Peyer's patch (tissue), 4 donors: ENCODE measurements around the gene RAB40B.

ENCODE experiments used
- POLR2A ChIP-seq, 2 donors: fragments of 450-650 bp; IDR thresholded peaks; one replicate each; pipeline ENCODE4 v1.5.1; 2017; ENCODE audit warnings: antibody characterized with exemption in 2 of 2, mild to moderate bottlenecking in 2 of 2, moderate library complexity in 2 of 2
- TF ChIP-seq, protein P1 (sequence below), 6 experiments: fragments of 450-650 bp in 4 of 6; fragments of 200-600 bp in 2 of 6; sonication (generic) in 1 of 6; IDR thresholded peaks; one replicate each; pipeline ENCODE4 v1.5.1; 2017 to 2019; ENCODE audit warnings: antibody characterized with exemption in 6 of 6, mild to moderate bottlenecking in 3 of 6, moderate library complexity in 1 of 6

DNA sequence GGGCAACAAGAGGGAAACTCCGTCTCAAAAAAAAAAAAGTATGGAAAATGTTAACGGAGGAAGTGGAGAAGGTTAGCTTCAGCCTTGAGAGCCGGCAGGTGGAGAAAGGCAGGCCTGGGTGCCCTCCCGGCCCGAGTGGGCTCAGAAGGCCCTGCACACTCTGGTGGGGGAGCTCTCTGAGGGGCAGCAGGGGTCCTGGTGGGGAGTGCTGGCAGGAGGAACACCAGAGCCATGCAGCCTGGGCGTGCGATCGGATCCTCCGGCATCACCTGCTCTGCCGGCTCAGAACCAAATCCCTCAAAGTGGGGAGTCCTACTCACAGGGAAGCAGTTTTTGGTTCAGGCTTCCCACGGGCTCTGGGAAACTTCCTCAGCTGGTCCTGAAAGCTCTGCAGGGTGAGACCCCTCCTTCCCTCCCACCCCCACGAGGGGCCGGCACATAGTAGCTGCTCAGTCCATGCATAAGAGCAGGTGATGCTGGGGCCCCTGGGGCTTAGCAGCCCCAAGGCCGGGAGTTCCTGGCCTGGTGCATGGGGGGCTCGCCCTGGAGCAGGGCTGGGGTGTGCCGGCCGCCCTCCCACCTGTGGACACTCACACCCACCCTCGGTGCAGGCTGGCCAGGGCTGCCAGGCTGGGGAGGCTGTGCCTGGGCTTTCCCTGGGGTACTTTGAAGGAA, 38.1 kb upstream of the RAB40B start:
- TF ChIP-seq POLR2A (IDR thresholded peaks at IDR 0.05): no peak
- TF ChIP-seq, protein P1, sequence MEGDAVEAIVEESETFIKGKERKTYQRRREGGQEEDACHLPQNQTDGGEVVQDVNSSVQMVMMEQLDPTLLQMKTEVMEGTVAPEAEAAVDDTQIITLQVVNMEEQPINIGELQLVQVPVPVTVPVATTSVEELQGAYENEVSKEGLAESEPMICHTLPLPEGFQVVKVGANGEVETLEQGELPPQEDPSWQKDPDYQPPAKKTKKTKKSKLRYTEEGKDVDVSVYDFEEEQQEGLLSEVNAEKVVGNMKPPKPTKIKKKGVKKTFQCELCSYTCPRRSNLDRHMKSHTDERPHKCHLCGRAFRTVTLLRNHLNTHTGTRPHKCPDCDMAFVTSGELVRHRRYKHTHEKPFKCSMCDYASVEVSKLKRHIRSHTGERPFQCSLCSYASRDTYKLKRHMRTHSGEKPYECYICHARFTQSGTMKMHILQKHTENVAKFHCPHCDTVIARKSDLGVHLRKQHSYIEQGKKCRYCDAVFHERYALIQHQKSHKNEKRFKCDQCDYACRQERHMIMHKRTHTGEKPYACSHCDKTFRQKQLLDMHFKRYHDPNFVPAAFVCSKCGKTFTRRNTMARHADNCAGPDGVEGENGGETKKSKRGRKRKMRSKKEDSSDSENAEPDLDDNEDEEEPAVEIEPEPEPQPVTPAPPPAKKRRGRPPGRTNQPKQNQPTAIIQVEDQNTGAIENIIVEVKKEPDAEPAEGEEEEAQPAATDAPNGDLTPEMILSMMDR (IDR thresholded peaks at IDR 0.05): no peak
